ENCODE results near the gene CAP2. TPM values are rescaled to one million over a fixed set of nuclear protein-coding genes. Genes with fewer than 3 reads are reported as not detected.

The CAP2 gene
- total and polyA plus RNA-seq, 2 experiments from 2014 or later: 6.7 to 9.1 TPM

GRCh38 chr6:17418281-17419188 lies 25.1 kb downstream of the CAP2 start:
- ATAC-seq (peak; percentile 31), DNase-seq (ENCODE audit: low spot score) (no peak)
- no peaks in the 10 kb centered on the region for H4K20me1 ChIP-seq (replicated peaks; ENCODE audit: insufficient read depth)
- H3K9me3 Mint-ChIP-seq: no peaks in the 10 kb centered on the region
- peak overlapping the region; percentile 80 for H3K27ac ChIP-seq (ENCODE audit: low read depth)
- peaks cover 43% of the 10 kb centered on the region for H3K79me2 ChIP-seq (replicated peaks; ENCODE audit: insufficient read depth)
- H3K4me1 ChIP-seq (ENCODE audit: insufficient read depth): peaks cover 7% of the 10 kb centered on the region; the same call in 1 of the 2 replicates
- peaks cover 3% of the 10 kb centered on the region; the same call in 1 of the 3 replicates for H3K36me3 Mint-ChIP-seq (ENCODE audit: low read depth)
- no peak overlapping the region for H2AFZ ChIP-seq
- TF ChIP-seq CREB1 (CRISPR knock-in tag; IDR thresholded peaks at IDR 0.05; ENCODE audit: low read depth): no peak
- no peak for TF ChIP-seq JUNB (IDR thresholded peaks at IDR 0.05; ENCODE audit: unreplicated experiment)
- TF ChIP-seq, protein P1, sequence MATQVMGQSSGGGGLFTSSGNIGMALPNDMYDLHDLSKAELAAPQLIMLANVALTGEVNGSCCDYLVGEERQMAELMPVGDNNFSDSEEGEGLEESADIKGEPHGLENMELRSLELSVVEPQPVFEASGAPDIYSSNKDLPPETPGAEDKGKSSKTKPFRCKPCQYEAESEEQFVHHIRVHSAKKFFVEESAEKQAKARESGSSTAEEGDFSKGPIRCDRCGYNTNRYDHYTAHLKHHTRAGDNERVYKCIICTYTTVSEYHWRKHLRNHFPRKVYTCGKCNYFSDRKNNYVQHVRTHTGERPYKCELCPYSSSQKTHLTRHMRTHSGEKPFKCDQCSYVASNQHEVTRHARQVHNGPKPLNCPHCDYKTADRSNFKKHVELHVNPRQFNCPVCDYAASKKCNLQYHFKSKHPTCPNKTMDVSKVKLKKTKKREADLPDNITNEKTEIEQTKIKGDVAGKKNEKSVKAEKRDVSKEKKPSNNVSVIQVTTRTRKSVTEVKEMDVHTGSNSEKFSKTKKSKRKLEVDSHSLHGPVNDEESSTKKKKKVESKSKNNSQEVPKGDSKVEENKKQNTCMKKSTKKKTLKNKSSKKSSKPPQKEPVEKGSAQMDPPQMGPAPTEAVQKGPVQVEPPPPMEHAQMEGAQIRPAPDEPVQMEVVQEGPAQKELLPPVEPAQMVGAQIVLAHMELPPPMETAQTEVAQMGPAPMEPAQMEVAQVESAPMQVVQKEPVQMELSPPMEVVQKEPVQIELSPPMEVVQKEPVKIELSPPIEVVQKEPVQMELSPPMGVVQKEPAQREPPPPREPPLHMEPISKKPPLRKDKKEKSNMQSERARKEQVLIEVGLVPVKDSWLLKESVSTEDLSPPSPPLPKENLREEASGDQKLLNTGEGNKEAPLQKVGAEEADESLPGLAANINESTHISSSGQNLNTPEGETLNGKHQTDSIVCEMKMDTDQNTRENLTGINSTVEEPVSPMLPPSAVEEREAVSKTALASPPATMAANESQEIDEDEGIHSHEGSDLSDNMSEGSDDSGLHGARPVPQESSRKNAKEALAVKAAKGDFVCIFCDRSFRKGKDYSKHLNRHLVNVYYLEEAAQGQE (IDR thresholded peaks at IDR 0.05; ENCODE audit: unreplicated experiment): no peak
- TF ChIP-seq EZH2 (IDR thresholded peaks at IDR 0.05; ENCODE audit: low read depth, unreplicated experiment): no peak
- no peak for TF ChIP-seq ZNF331 (CRISPR knock-in tag; IDR thresholded peaks at IDR 0.05; ENCODE audit: low read depth)
- TF ChIP-seq ZNF114 (CRISPR knock-in tag; IDR thresholded peaks at IDR 0.05): no peak
- TF ChIP-seq STAT1 (IDR thresholded peaks at IDR 0.05; ENCODE audit: unreplicated experiment): no peak
- TF ChIP-seq NANOG (IDR thresholded peaks at IDR 0.05; ENCODE audit: borderline replicate concordance): no peak
- TF ChIP-seq, protein P2, sequence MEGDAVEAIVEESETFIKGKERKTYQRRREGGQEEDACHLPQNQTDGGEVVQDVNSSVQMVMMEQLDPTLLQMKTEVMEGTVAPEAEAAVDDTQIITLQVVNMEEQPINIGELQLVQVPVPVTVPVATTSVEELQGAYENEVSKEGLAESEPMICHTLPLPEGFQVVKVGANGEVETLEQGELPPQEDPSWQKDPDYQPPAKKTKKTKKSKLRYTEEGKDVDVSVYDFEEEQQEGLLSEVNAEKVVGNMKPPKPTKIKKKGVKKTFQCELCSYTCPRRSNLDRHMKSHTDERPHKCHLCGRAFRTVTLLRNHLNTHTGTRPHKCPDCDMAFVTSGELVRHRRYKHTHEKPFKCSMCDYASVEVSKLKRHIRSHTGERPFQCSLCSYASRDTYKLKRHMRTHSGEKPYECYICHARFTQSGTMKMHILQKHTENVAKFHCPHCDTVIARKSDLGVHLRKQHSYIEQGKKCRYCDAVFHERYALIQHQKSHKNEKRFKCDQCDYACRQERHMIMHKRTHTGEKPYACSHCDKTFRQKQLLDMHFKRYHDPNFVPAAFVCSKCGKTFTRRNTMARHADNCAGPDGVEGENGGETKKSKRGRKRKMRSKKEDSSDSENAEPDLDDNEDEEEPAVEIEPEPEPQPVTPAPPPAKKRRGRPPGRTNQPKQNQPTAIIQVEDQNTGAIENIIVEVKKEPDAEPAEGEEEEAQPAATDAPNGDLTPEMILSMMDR (conservative IDR thresholded peaks at IDR 0.05; ENCODE audit: low read depth in 2 of 2): no peak
- TF ChIP-seq, protein P3, sequence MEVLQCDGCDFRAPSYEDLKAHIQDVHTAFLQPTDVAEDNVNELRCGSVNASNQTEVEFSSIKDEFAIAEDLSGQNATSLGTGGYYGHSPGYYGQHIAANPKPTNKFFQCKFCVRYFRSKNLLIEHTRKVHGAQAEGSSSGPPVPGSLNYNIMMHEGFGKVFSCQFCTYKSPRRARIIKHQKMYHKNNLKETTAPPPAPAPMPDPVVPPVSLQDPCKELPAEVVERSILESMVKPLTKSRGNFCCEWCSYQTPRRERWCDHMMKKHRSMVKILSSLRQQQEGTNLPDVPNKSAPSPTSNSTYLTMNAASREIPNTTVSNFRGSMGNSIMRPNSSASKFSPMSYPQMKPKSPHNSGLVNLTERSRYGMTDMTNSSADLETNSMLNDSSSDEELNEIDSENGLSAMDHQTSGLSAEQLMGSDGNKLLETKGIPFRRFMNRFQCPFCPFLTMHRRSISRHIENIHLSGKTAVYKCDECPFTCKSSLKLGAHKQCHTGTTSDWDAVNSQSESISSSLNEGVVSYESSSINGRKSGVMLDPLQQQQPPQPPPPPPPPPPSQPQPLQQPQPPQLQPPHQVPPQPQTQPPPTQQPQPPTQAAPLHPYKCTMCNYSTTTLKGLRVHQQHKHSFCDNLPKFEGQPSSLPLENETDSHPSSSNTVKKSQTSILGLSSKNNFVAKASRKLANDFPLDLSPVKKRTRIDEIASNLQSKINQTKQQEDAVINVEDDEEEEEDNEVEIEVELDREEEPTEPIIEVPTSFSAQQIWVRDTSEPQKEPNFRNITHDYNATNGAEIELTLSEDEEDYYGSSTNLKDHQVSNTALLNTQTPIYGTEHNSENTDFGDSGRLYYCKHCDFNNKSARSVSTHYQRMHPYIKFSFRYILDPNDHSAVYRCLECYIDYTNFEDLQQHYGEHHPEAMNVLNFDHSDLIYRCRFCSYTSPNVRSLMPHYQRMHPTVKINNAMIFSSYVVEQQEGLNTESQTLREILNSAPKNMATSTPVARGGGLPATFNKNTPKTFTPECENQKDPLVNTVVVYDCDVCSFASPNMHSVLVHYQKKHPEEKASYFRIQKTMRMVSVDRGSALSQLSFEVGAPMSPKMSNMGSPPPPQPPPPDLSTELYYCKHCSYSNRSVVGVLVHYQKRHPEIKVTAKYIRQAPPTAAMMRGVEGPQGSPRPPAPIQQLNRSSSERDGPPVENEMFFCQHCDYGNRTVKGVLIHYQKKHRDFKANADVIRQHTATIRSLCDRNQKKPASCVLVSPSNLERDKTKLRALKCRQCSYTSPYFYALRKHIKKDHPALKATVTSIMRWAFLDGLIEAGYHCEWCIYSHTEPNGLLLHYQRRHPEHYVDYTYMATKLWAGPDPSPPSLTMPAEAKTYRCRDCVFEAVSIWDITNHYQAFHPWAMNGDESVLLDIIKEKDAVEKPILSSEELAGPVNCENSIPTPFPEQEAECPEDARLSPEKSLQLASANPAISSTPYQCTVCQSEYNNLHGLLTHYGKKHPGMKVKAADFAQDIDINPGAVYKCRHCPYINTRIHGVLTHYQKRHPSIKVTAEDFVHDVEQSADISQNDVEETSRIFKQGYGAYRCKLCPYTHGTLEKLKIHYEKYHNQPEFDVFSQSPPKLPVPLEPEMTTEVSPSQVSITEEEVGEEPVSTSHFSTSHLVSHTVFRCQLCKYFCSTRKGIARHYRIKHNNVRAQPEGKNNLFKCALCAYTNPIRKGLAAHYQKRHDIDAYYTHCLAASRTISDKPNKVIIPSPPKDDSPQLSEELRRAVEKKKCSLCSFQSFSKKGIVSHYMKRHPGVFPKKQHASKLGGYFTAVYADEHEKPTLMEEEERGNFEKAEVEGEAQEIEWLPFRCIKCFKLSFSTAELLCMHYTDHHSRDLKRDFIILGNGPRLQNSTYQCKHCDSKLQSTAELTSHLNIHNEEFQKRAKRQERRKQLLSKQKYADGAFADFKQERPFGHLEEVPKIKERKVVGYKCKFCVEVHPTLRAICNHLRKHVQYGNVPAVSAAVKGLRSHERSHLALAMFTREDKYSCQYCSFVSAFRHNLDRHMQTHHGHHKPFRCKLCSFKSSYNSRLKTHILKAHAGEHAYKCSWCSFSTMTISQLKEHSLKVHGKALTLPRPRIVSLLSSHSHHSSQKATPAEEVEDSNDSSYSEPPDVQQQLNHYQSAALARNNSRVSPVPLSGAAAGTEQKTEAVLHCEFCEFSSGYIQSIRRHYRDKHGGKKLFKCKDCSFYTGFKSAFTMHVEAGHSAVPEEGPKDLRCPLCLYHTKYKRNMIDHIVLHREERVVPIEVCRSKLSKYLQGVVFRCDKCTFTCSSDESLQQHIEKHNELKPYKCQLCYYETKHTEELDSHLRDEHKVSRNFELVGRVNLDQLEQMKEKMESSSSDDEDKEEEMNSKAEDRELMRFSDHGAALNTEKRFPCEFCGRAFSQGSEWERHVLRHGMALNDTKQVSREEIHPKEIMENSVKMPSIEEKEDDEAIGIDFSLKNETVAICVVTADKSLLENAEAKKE (CRISPR knock-in tag; IDR thresholded peaks at IDR 0.05): no peak
- no peaks in the 10 kb centered on the region for H3F3A ChIP-seq (replicated peaks; ENCODE audit: low read depth)
- peaks cover 6% of the 10 kb centered on the region for H3K27me3 Mint-ChIP-seq (ENCODE audit: insufficient read depth, low read depth, poor library complexity)
- peaks cover 12% of the 10 kb centered on the region for H3K4me1 Mint-ChIP-seq
- no peaks in the 10 kb centered on the region for H3K36me3 ChIP-seq (ENCODE audit: insufficient read depth)
- peak overlapping the region; percentile 27; the same call in 1 of the 2 replicates for H3K4me2 ChIP-seq
- no peak overlapping the region for H3K4me3 ChIP-seq
- peak overlapping the region; percentile 76; the same call in 1 of the 2 replicates for H3K27ac Mint-ChIP-seq
- H3K27me3 ChIP-seq (ENCODE audit: insufficient read depth): no peaks in the 10 kb centered on the region
- no peaks in the 10 kb centered on the region for H3K9me2 ChIP-seq (ENCODE audit: insufficient read depth)
- no peak overlapping the region for H3K4me3 Mint-ChIP-seq

Data from GM23338 (cell line).